ENCODE measurements around the gene TMEM125. TPM values are rescaled to one million over a fixed set of nuclear protein-coding genes. Genes with fewer than 3 reads are reported as not detected.
A peak's percentile ranks its signal among the peaks of the same experiment; 100 is the strongest.

Gene TMEM125
- total RNA-seq, 1 experiment from 2014 or later: 21.5 TPM

DNA sequence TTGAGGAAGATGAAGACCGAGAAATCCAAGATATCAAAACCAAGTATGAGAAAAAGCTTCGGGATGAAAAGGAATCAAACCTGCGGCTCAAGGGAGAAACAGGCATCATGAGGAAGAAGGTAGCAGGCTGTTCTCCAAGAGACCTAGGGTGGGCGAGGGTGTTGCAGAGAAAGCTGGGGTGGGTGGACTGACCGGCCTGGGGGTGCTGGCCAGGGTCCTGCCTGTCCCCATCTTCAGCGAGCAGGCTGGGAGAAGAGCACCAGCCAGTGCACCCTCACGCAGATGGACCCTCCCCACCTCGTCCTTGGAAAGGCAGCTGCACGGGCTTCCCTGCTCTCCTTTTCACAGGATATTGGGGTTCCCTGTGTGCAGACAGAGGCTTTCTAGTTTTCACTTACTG, 46.9 kb upstream of the TMEM125 start (continued):
- TF ChIP-seq ATF1 (CRISPR knock-in tag; IDR thresholded peaks at IDR 0.05): no peak

DNA sequence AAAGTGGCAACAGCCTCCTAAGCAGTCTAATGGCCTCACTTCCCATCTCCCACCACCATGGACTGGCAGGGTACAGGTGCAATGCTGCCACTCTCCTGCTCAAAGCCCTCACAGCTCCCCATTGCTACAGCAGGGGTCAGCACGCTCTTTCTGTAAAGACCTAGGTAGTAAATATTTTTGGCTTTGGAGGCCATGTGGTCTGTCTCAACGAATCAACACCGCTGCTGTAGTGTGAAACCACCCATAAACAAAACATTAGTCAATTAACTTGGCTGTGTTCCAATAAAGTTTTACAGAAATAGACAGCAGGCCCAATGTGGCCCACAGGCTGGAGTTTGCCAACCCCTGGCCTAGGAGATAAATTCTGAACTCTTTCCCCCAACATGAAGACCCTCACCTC, 44.6 kb upstream of the TMEM125 start:
- Mint-ChIP-seq H3K9me3 (no peaks in the 10 kb centered on the region), H3K4me3 (no peak overlapping the region), H3K36me3 (no peaks in the 10 kb centered on the region), H3K4me1 (peaks cover 13% of the 10 kb centered on the region), H3K27me3 (ENCODE audit: low read depth) (peaks cover 3% of the 10 kb centered on the region; the same call in 1 of the 2 replicates), H3K27ac (no peak overlapping the region)
- DNase-seq (ENCODE audit: low spot score) (no peak), ATAC-seq (peak; percentile 22)
- ChIA-PET CTCF (interaction anchor here (3.5 kb wide), 1 partner anchor 189 kb away, joined by 15 read pairs; no protein-coding TSS in a partner anchor), POLR2A (no interaction called here)
- TF ChIP-seq NR2C2 (CRISPR knock-in tag; IDR thresholded peaks at IDR 0.05) (no peak), SP1 (CRISPR knock-in tag; conservative IDR thresholded peaks at IDR 0.05) (no peak), ZNF219 (CRISPR knock-in tag; IDR thresholded peaks at IDR 0.05; ENCODE audit: borderline replicate concordance) (no peak), ZNF396 (CRISPR knock-in tag; IDR thresholded peaks at IDR 0.05; ENCODE audit: borderline replicate concordance) (no peak), MYBL2 (CRISPR knock-in tag; IDR thresholded peaks at IDR 0.05) (no peak), PRRX2 (CRISPR knock-in tag; IDR thresholded peaks at IDR 0.05) (no peak), CREM (CRISPR knock-in tag; IDR thresholded peaks at IDR 0.05) (no peak), NFATC4 (CRISPR knock-in tag; IDR thresholded peaks at IDR 0.05) (no peak), TEAD1 (CRISPR knock-in tag; IDR thresholded peaks at IDR 0.05) (no peak), ZNF317 (CRISPR knock-in tag; IDR thresholded peaks at IDR 0.05; ENCODE audit: borderline replicate concordance, low read depth) (no peak), ESRRA (CRISPR knock-in tag; IDR thresholded peaks at IDR 0.05; ENCODE audit: borderline replicate concordance) (no peak)
- TF ChIP-seq, protein P1, sequence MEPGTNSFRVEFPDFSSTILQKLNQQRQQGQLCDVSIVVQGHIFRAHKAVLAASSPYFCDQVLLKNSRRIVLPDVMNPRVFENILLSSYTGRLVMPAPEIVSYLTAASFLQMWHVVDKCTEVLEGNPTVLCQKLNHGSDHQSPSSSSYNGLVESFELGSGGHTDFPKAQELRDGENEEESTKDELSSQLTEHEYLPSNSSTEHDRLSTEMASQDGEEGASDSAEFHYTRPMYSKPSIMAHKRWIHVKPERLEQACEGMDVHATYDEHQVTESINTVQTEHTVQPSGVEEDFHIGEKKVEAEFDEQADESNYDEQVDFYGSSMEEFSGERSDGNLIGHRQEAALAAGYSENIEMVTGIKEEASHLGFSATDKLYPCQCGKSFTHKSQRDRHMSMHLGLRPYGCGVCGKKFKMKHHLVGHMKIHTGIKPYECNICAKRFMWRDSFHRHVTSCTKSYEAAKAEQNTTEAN (CRISPR knock-in tag; IDR thresholded peaks at IDR 0.05): no peak
- TF ChIP-seq, protein P2, sequence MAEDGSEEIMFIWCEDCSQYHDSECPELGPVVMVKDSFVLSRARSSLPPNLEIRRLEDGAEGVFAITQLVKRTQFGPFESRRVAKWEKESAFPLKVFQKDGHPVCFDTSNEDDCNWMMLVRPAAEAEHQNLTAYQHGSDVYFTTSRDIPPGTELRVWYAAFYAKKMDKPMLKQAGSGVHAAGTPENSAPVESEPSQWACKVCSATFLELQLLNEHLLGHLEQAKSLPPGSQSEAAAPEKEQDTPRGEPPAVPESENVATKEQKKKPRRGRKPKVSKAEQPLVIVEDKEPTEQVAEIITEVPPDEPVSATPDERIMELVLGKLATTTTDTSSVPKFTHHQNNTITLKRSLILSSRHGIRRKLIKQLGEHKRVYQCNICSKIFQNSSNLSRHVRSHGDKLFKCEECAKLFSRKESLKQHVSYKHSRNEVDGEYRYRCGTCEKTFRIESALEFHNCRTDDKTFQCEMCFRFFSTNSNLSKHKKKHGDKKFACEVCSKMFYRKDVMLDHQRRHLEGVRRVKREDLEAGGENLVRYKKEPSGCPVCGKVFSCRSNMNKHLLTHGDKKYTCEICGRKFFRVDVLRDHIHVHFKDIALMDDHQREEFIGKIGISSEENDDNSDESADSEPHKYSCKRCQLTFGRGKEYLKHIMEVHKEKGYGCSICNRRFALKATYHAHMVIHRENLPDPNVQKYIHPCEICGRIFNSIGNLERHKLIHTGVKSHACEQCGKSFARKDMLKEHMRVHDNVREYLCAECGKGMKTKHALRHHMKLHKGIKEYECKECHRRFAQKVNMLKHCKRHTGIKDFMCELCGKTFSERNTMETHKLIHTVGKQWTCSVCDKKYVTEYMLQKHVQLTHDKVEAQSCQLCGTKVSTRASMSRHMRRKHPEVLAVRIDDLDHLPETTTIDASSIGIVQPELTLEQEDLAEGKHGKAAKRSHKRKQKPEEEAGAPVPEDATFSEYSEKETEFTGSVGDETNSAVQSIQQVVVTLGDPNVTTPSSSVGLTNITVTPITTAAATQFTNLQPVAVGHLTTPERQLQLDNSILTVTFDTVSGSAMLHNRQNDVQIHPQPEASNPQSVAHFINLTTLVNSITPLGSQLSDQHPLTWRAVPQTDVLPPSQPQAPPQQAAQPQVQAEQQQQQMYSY (CRISPR knock-in tag; IDR thresholded peaks at IDR 0.05): no peak
- TF ChIP-seq, protein P3, sequence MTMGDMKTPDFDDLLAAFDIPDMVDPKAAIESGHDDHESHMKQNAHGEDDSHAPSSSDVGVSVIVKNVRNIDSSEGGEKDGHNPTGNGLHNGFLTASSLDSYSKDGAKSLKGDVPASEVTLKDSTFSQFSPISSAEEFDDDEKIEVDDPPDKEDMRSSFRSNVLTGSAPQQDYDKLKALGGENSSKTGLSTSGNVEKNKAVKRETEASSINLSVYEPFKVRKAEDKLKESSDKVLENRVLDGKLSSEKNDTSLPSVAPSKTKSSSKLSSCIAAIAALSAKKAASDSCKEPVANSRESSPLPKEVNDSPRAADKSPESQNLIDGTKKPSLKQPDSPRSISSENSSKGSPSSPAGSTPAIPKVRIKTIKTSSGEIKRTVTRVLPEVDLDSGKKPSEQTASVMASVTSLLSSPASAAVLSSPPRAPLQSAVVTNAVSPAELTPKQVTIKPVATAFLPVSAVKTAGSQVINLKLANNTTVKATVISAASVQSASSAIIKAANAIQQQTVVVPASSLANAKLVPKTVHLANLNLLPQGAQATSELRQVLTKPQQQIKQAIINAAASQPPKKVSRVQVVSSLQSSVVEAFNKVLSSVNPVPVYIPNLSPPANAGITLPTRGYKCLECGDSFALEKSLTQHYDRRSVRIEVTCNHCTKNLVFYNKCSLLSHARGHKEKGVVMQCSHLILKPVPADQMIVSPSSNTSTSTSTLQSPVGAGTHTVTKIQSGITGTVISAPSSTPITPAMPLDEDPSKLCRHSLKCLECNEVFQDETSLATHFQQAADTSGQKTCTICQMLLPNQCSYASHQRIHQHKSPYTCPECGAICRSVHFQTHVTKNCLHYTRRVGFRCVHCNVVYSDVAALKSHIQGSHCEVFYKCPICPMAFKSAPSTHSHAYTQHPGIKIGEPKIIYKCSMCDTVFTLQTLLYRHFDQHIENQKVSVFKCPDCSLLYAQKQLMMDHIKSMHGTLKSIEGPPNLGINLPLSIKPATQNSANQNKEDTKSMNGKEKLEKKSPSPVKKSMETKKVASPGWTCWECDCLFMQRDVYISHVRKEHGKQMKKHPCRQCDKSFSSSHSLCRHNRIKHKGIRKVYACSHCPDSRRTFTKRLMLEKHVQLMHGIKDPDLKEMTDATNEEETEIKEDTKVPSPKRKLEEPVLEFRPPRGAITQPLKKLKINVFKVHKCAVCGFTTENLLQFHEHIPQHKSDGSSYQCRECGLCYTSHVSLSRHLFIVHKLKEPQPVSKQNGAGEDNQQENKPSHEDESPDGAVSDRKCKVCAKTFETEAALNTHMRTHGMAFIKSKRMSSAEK (CRISPR knock-in tag; IDR thresholded peaks at IDR 0.05; ENCODE audit: borderline replicate concordance): no peak
- TF ChIP-seq, protein P4, sequence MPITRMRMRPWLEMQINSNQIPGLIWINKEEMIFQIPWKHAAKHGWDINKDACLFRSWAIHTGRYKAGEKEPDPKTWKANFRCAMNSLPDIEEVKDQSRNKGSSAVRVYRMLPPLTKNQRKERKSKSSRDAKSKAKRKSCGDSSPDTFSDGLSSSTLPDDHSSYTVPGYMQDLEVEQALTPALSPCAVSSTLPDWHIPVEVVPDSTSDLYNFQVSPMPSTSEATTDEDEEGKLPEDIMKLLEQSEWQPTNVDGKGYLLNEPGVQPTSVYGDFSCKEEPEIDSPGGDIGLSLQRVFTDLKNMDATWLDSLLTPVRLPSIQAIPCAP (CRISPR knock-in tag; IDR thresholded peaks at IDR 0.05): no peak

Data from WTC11 (cell line).